DMS153 treated with DMSO at 0.1 percent for 48 hours (cell line): Measurements from ENCODE around the gene INAVA.
"Not testable (repeated sequence)": the region's sequence is repeated elsewhere in the genome, so short reads cannot be mapped to it uniquely, and the experiment has no call there.

Source experiments
- DNase-seq: peaks from one replicate; lab custom pipeline; 2025; ENCODE audit not compliant: unreplicated experiment; lab: John Stamatoyannopoulos, UW

Gene INAVA

GRCh38 chr1:200962151-200962550, 67.5 kb downstream of the INAVA start:
- DNase-seq, result not testable (repeated sequence)

DNA sequence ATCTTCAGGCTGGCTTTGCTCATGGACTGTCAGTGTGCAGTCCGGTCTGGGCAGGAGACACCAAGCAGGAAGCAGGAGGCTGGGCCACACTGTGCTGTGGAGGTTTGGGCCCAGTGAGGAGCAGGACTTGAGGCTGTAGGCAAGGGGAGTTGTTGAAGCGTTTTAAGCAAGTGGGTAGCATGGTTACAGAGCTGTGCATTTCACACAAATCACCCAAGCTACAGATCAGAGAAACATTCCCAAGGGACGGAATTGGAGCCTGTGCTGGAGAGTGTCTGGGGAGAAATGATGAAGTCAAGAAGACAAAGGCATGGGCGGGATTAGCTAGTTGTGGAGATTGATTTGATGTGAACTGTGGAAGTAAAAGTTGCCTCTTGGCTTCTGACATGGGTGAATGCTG, 67.9 kb downstream of the INAVA start:
- no peak for DNase-seq

- DNase-seq, result no peak
Observed at GRCh38 chr1:200963076-200963475, 68.4 kb downstream of the INAVA start.

DNA sequence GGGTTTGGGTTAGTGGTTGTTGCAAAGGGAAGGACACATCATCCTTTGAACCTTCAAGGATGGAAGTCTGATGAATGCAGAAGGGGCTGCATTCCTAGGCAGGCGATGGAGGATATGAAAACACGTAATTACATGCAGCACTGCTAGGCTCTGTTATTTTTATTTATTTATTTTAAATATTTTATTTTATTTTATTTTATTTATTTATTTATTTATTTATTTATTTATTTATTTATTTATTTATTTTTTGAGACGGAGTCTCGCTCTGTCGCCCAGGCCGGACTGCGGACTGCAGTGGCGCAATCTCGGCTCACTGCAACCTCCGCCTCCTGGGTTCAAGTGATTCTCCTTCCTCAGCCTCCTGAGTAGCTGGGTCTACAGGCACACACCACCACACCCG, 69.2 kb downstream of the INAVA start:
- DNase-seq, result not testable (repeated sequence)
